ENCODE measurements around the gene DACT1. TPM values are rescaled to one million over a fixed set of nuclear protein-coding genes. Genes with fewer than 3 reads are reported as not detected.
"Not testable (repeated sequence)": the region's sequence is repeated elsewhere in the genome, so short reads cannot be mapped to it uniquely, and the experiment has no call there.

DACT1 gene
- 3.4 TPM for total RNA-seq
- long read RNA-seq, transcript DACT1-202 (4 exons, 3,734 nt) = major isoform, 5 of 11 reads
- long read RNA-seq, partial matches to known transcripts = 0 of 11 reads
- long read RNA-seq, other reads (novel, unspliced or antisense) = 3 of 11 reads

- peaks cover 49% of the 10 kb centered on the region for H3K4me1 ChIP-seq
- intact Hi-C loops (cut with micrococcal nuclease) = loop anchor here (10.0 kb wide), 1 partner anchor 387 kb away; no protein-coding TSS in a partner anchor
- no peaks in the 10 kb centered on the region for H3K36me3 ChIP-seq
- TF ChIP-seq CTCF (IDR thresholded peaks at IDR 0.05; ENCODE audit: borderline replicate concordance) = no peak
- peak within 1 kb of the TSS; percentile 90 for H3K27ac ChIP-seq (replicated peaks)
- H3K9me3 ChIP-seq (replicated peaks) = no peaks in the 10 kb centered on the region
- peak within 1 kb of the TSS; percentile 78 for H3K4me3 ChIP-seq
- peaks cover 12% of the 10 kb centered on the region for H3K27me3 ChIP-seq (ENCODE audit: low read depth)
- peak; percentile 76 for DNase-seq
Measured at GRCh38 chr14:58637391-58638230, at the start of gene DACT1. Gene DACT1, plus strand, starts transcription at chr14:58637962. Its CDS starts 241 bp downstream, at chr14:58638203.

GRCh38 chr14:58588321-58588720 is 49.4 kb upstream of the DACT1 start:
- H3K9me3 ChIP-seq (replicated peaks); H3K27ac ChIP-seq (replicated peaks); H3K36me3 ChIP-seq; DNase-seq; H3K4me1 ChIP-seq; intact Hi-C loops (cut with micrococcal nuclease); H3K27me3 ChIP-seq (ENCODE audit: low read depth); H3K4me3 ChIP-seq: not testable (repeated sequence)

- Histone ChIP-seq H3K4me1 (no peaks in the 10 kb centered on the region), H3K4me3 (no peak overlapping the region), H3K27me3 (ENCODE audit: low read depth) (no peaks in the 10 kb centered on the region), H3K9me3 (replicated peaks) (peaks cover 3% of the 10 kb centered on the region), H3K36me3 (no peaks in the 10 kb centered on the region), H3K27ac (replicated peaks) (no peak overlapping the region)
- intact Hi-C loops (cut with micrococcal nuclease) = no loop called here
- TF ChIP-seq CTCF (IDR thresholded peaks at IDR 0.05; ENCODE audit: borderline replicate concordance) = no peak
- DNase-seq = no peak
Measured at GRCh38 chr14:58593977-58594376, 43.8 kb upstream of the DACT1 start.

GRCh38 chr14:58597041-58597440 is 40.7 kb upstream of the DACT1 start:
- Histone ChIP-seq H3K27ac (replicated peaks) (no peak overlapping the region), H3K36me3 (no peaks in the 10 kb centered on the region), H3K9me3 (replicated peaks) (peaks cover 1% of the 10 kb centered on the region), H3K27me3 (ENCODE audit: low read depth) (no peaks in the 10 kb centered on the region), H3K4me3 (no peak overlapping the region), H3K4me1 (no peaks in the 10 kb centered on the region)
- DNase-seq = no peak
- intact Hi-C loops (cut with micrococcal nuclease) = no loop called here
- TF ChIP-seq CTCF (IDR thresholded peaks at IDR 0.05; ENCODE audit: borderline replicate concordance) = no peak

GRCh38 chr14:58598028-58598803 is 39.5 kb upstream of the DACT1 start:
- no peaks in the 10 kb centered on the region for H3K4me1 ChIP-seq
- H3K36me3 ChIP-seq = no peaks in the 10 kb centered on the region
- H3K4me3 ChIP-seq = no peak overlapping the region
- DNase-seq = no peak
- no peaks in the 10 kb centered on the region for H3K27me3 ChIP-seq (ENCODE audit: low read depth)
- no peak for TF ChIP-seq CTCF (IDR thresholded peaks at IDR 0.05; ENCODE audit: borderline replicate concordance)
- no peak overlapping the region for H3K27ac ChIP-seq (replicated peaks)
- no peaks in the 10 kb centered on the region for H3K9me3 ChIP-seq (replicated peaks)
- intact Hi-C loops (cut with micrococcal nuclease) = no loop called here

Data from left ventricle myocardium inferior (tissue), 1 donor.